HG03575 (cell line): ENCODE data around the gene TBC1D1.

Experiments used
- ATAC-seq: cut with Tn5 transposase; IDR thresholded peaks from one replicate; pipeline ENCODE4 v1.9.1; 2021; ENCODE audit not compliant: unreplicated experiment, insufficient number of reproducible peaks, low FRiP score; ENCODE audit errors: extremely low read depth

Gene TBC1D1, protein sequence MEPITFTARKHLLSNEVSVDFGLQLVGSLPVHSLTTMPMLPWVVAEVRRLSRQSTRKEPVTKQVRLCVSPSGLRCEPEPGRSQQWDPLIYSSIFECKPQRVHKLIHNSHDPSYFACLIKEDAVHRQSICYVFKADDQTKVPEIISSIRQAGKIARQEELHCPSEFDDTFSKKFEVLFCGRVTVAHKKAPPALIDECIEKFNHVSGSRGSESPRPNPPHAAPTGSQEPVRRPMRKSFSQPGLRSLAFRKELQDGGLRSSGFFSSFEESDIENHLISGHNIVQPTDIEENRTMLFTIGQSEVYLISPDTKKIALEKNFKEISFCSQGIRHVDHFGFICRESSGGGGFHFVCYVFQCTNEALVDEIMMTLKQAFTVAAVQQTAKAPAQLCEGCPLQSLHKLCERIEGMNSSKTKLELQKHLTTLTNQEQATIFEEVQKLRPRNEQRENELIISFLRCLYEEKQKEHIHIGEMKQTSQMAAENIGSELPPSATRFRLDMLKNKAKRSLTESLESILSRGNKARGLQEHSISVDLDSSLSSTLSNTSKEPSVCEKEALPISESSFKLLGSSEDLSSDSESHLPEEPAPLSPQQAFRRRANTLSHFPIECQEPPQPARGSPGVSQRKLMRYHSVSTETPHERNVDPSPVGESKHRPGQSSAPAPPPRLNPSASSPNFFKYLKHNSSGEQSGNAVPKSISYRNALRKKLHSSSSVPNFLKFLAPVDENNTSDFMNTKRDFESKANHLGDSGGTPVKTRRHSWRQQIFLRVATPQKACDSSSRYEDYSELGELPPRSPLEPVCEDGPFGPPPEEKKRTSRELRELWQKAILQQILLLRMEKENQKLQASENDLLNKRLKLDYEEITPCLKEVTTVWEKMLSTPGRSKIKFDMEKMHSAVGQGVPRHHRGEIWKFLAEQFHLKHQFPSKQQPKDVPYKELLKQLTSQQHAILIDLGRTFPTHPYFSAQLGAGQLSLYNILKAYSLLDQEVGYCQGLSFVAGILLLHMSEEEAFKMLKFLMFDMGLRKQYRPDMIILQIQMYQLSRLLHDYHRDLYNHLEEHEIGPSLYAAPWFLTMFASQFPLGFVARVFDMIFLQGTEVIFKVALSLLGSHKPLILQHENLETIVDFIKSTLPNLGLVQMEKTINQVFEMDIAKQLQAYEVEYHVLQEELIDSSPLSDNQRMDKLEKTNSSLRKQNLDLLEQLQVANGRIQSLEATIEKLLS (N-terminal part only)

GRCh38 chr4:37890801-37891259, at the start of gene TBC1D1:
Gene TBC1D1 (plus strand): TSS chr4:37891084. CDS start chr4:37902096, 11,012 bp downstream.
- ATAC-seq: no peak

- ATAC-seq: no peak
These were observed 46.7 kb upstream of the TBC1D1 start for GRCh38 chr4:37844204-37844603.

- ATAC-seq: no peak
These were observed 45.7 kb upstream of the TBC1D1 start for GRCh38 chr4:37845201-37845600.

- no peak for ATAC-seq
These were observed 43.5 kb upstream of the TBC1D1 start for GRCh38 chr4:37847311-37847884.

GRCh38 chr4:37852376-37852775, 38.5 kb upstream of the TBC1D1 start:
- ATAC-seq: no peak

- no peak for ATAC-seq
These were observed 32.8 kb upstream of the TBC1D1 start for GRCh38 chr4:37858112-37858511.

DNA sequence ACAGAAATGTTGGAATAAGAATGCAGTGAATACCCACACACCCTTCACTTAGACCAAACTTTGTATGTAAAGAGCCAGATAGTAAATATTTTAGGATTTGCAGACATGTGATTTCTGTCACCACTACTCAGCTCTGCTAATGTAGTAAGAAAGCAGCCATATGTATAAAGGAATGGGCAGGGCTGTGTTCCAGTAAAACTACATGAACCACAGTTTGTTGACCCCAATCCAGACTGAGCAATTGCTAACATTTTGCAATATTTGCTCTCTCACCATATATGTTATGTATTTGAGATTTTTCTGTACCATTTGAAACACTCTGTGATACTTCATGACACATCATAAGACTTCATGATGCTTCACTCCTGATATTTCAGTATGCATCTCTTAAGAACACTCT, 32.0 kb upstream of the TBC1D1 start:
- no peak for ATAC-seq

DNA sequence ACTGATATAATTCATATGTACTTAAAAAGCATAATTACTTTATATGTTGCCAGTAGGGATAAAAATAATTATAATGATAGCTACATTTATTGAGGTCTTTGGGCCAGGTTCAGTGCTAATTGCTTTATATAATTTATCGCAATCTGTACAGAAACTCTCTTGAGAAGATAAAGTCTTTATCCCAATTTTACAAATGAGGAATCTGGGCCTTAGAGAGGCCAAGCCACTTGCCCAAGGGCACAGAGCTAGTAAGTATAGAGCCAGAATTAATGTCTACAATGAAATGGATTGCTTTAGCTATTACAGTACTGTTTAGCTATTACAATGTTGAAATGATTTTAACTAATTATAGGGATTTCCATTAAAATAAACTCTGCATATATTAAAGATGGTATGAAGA, 30.6 kb upstream of the TBC1D1 start:
- no peak for ATAC-seq

GRCh38 chr4:37862961-37863360, 27.9 kb upstream of the TBC1D1 start:
- ATAC-seq: no peak

GRCh38 chr4:37864786-37865185, 26.1 kb upstream of the TBC1D1 start:
- no peak for ATAC-seq

DNA sequence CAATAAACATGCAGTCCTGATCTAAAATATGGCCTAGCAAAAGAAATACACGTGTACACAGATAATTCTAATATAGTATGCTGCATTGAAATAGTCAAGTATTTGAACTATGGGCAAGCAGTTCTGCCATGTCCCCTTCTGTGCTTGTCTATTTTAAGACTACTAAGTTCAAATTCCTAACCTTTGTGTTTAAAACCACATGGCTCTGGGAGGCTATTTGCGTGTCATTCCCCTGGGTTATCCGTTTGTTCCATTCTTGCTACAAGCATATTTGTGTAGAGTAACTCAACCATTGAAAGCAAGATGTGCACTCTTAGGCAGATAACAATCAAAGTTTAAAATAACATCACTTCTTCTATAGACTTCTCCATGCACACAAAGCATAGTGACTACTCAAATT, 25.4 kb upstream of the TBC1D1 start:
- no peak for ATAC-seq

DNA sequence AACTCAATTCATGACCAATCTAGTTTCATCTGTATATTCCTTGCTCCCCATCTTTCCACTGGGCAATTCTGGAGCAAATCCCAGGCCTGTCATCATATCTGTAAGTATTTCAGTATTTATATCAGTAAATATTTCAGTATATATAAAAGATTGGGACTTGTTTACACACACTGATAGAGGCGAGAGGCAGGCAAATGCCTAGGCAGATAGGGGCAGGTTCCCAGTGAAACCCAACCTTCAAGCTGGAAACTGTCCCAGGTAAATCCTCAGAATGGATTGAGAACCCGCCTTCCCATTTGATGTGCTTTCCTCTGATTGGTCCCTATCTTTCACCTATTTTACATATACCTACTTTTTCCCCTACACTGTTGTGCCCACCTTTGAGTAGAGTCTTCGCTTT, 23.8 kb upstream of the TBC1D1 start:
- ATAC-seq: no peak

DNA sequence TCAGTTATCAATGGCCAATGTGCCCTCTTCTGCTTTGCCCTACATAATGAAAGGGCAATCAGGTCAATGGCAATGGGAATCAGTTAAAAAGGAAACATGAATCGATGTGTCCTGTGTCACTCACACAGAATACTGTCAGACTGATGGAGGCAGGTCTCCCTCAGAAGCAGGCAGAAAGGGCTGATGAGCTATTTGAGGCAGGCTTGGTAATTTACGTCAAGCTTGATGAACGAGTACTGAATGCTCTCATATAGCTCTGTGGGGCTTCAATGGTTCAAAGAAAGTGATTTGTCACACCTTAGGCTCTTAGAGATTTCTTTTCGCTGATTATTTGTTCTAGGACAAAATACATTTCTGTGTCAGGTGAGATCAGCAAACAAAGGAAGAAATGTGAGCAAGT, 22.6 kb upstream of the TBC1D1 start:
- ATAC-seq: no peak

- no peak for ATAC-seq
These were observed 18.4 kb upstream of the TBC1D1 start for GRCh38 chr4:37872310-37872988.

- no peak for ATAC-seq
These were observed 17.5 kb upstream of the TBC1D1 start for GRCh38 chr4:37873386-37873785.

GRCh38 chr4:37876156-37876555, 14.7 kb upstream of the TBC1D1 start:
- no peak for ATAC-seq

GRCh38 chr4:37879365-37879764, 11.5 kb upstream of the TBC1D1 start:
- no peak for ATAC-seq

DNA sequence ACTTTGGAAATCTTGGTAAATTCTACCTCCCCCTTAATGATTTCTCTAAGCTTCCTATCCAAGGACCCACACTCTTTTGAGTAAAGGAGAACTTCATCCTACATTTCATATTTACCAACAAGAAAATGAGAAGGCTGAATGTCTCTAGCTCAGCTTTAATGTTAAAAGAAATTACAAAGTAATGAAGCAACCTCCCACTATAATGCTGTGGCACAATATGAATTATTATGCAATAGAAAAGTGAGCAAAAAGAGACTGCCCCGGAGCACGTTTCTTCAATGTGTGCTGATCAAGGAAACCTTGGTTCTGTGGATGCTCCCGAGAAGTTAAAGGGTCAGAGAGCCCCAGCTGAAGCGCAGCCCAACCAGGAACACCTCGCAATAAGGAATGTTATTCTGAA, 9.1 kb upstream of the TBC1D1 start:
- no peak for ATAC-seq
